ENCODE results near the gene SERPINB5. TPM values are rescaled to one million over a fixed set of nuclear protein-coding genes. Genes with fewer than 3 reads are reported as not detected.

Gene SERPINB5
- total RNA-seq, 1 donor: not detected

- Histone ChIP-seq H3K27me3 (ENCODE audit: insufficient read depth, low read length) (no peaks in the 10 kb centered on the region), H3K4me3 (ENCODE audit: low read length) (no peak overlapping the region), H3K9me3 (ENCODE audit: low read depth, low read length) (no peaks in the 10 kb centered on the region), H3K4me1 (ENCODE audit: insufficient read depth, low read length) (no peaks in the 10 kb centered on the region)
Observed at GRCh38 chr18:63487676-63488075, 10.9 kb downstream of the SERPINB5 start.

- Histone ChIP-seq H3K4me1 (ENCODE audit: insufficient read depth, low read length) (no peaks in the 10 kb centered on the region), H3K4me3 (ENCODE audit: low read length) (no peak overlapping the region), H3K27me3 (ENCODE audit: insufficient read depth, low read length) (no peaks in the 10 kb centered on the region), H3K9me3 (ENCODE audit: low read depth, low read length) (no peaks in the 10 kb centered on the region)
Observed at GRCh38 chr18:63488160-63488559, 11.4 kb downstream of the SERPINB5 start.

GRCh38 chr18:63492851-63493250 is 16.1 kb downstream of the SERPINB5 start:
- Histone ChIP-seq H3K9me3 (ENCODE audit: low read depth, low read length) (no peaks in the 10 kb centered on the region), H3K4me3 (ENCODE audit: low read length) (no peak overlapping the region), H3K4me1 (ENCODE audit: insufficient read depth, low read length) (no peaks in the 10 kb centered on the region), H3K27me3 (ENCODE audit: insufficient read depth, low read length) (no peaks in the 10 kb centered on the region)

GRCh38 chr18:63495675-63496074 is 18.9 kb downstream of the SERPINB5 start:
- Histone ChIP-seq H3K4me3 (ENCODE audit: low read length) (no peak overlapping the region), H3K27me3 (ENCODE audit: insufficient read depth, low read length) (no peaks in the 10 kb centered on the region), H3K4me1 (ENCODE audit: insufficient read depth, low read length) (no peaks in the 10 kb centered on the region), H3K9me3 (ENCODE audit: low read depth, low read length) (no peaks in the 10 kb centered on the region)

- H3K9me3 ChIP-seq (ENCODE audit: low read depth, low read length): no peaks in the 10 kb centered on the region
- H3K4me3 ChIP-seq (ENCODE audit: low read length): no peak overlapping the region
- no peaks in the 10 kb centered on the region for H3K4me1 ChIP-seq (ENCODE audit: insufficient read depth, low read length)
- no peaks in the 10 kb centered on the region for H3K27me3 ChIP-seq (ENCODE audit: insufficient read depth, low read length)
Observed at GRCh38 chr18:63505566-63506335, 29.0 kb downstream of the SERPINB5 start.

GRCh38 chr18:63506336-63506646 is 29.5 kb downstream of the SERPINB5 start:
- H3K27me3 ChIP-seq (ENCODE audit: insufficient read depth, low read length): no peaks in the 10 kb centered on the region
- H3K4me1 ChIP-seq (ENCODE audit: insufficient read depth, low read length): no peaks in the 10 kb centered on the region
- no peaks in the 10 kb centered on the region for H3K9me3 ChIP-seq (ENCODE audit: low read depth, low read length)
- H3K4me3 ChIP-seq (ENCODE audit: low read length): no peak overlapping the region

- no peak overlapping the region for H3K4me3 ChIP-seq (ENCODE audit: low read length)
- H3K27me3 ChIP-seq (ENCODE audit: insufficient read depth, low read length): no peaks in the 10 kb centered on the region
- H3K4me1 ChIP-seq (ENCODE audit: insufficient read depth, low read length): no peaks in the 10 kb centered on the region
- H3K9me3 ChIP-seq (ENCODE audit: low read depth, low read length): no peaks in the 10 kb centered on the region
Observed at GRCh38 chr18:63508596-63508995, 31.8 kb downstream of the SERPINB5 start.

GRCh38 chr18:63511285-63511684 is 34.5 kb downstream of the SERPINB5 start:
- no peaks in the 10 kb centered on the region for H3K4me1 ChIP-seq (ENCODE audit: insufficient read depth, low read length)
- no peaks in the 10 kb centered on the region for H3K9me3 ChIP-seq (ENCODE audit: low read depth, low read length)
- no peaks in the 10 kb centered on the region for H3K27me3 ChIP-seq (ENCODE audit: insufficient read depth, low read length)
- no peak overlapping the region for H3K4me3 ChIP-seq (ENCODE audit: low read length)

GRCh38 chr18:63514326-63514725 is 37.6 kb downstream of the SERPINB5 start:
- Histone ChIP-seq H3K4me1 (ENCODE audit: insufficient read depth, low read length) (no peaks in the 10 kb centered on the region), H3K27me3 (ENCODE audit: insufficient read depth, low read length) (no peaks in the 10 kb centered on the region), H3K4me3 (ENCODE audit: low read length) (no peak overlapping the region), H3K9me3 (ENCODE audit: low read depth, low read length) (no peaks in the 10 kb centered on the region)

- H3K4me3 ChIP-seq (ENCODE audit: low read length): no peak overlapping the region
- no peaks in the 10 kb centered on the region for H3K27me3 ChIP-seq (ENCODE audit: insufficient read depth, low read length)
- H3K9me3 ChIP-seq (ENCODE audit: low read depth, low read length): no peaks in the 10 kb centered on the region
- H3K4me1 ChIP-seq (ENCODE audit: insufficient read depth, low read length): no peaks in the 10 kb centered on the region
Observed at GRCh38 chr18:63514888-63515678, 38.3 kb downstream of the SERPINB5 start.

- H3K27me3 ChIP-seq (ENCODE audit: insufficient read depth, low read length): no peaks in the 10 kb centered on the region
- no peaks in the 10 kb centered on the region for H3K4me1 ChIP-seq (ENCODE audit: insufficient read depth, low read length)
- H3K4me3 ChIP-seq (ENCODE audit: low read length): no peak overlapping the region
- H3K9me3 ChIP-seq (ENCODE audit: low read depth, low read length): no peaks in the 10 kb centered on the region
Observed at GRCh38 chr18:63515801-63516200, 39.0 kb downstream of the SERPINB5 start.

GRCh38 chr18:63518178-63519012 is 41.6 kb downstream of the SERPINB5 start:
- H3K9me3 ChIP-seq (ENCODE audit: low read depth, low read length): no peaks in the 10 kb centered on the region

GRCh38 chr18:63520053-63520685 is 43.4 kb downstream of the SERPINB5 start:
- no peaks in the 10 kb centered on the region for H3K27me3 ChIP-seq (ENCODE audit: insufficient read depth, low read length)
- no peaks in the 10 kb centered on the region for H3K9me3 ChIP-seq (ENCODE audit: low read depth, low read length)
- H3K4me1 ChIP-seq (ENCODE audit: insufficient read depth, low read length): no peaks in the 10 kb centered on the region
- H3K4me3 ChIP-seq (ENCODE audit: low read length): no peak overlapping the region

More at GRCh38 chr18:63518178-63519012, 41.6 kb downstream of the SERPINB5 start:
- Histone ChIP-seq H3K4me3 (ENCODE audit: low read length) (no peak overlapping the region), H3K27me3 (ENCODE audit: insufficient read depth, low read length) (no peaks in the 10 kb centered on the region), H3K4me1 (ENCODE audit: insufficient read depth, low read length) (no peaks in the 10 kb centered on the region)

- Histone ChIP-seq H3K27me3 (ENCODE audit: insufficient read depth, low read length) (no peaks in the 10 kb centered on the region), H3K9me3 (ENCODE audit: low read depth, low read length) (no peaks in the 10 kb centered on the region), H3K4me1 (ENCODE audit: insufficient read depth, low read length) (no peaks in the 10 kb centered on the region), H3K4me3 (ENCODE audit: low read length) (no peak overlapping the region)
Observed at GRCh38 chr18:63523660-63524059, 46.9 kb downstream of the SERPINB5 start.

- no peaks in the 10 kb centered on the region for H3K9me3 ChIP-seq (ENCODE audit: low read depth, low read length)
Observed at GRCh38 chr18:63527251-63527650, 50.5 kb downstream of the SERPINB5 start.

More at GRCh38 chr18:63527251-63527650, 50.5 kb downstream of the SERPINB5 start:
- no peaks in the 10 kb centered on the region for H3K4me1 ChIP-seq (ENCODE audit: insufficient read depth, low read length)
- H3K4me3 ChIP-seq (ENCODE audit: low read length): no peak overlapping the region
- no peaks in the 10 kb centered on the region for H3K27me3 ChIP-seq (ENCODE audit: insufficient read depth, low read length)
